IMR-90 (cell line): ENCODE results near the gene UPF1. TPM values are rescaled to one million over a fixed set of nuclear protein-coding genes. Genes with fewer than 3 reads are reported as not detected.

Source experiments
- ATAC-seq: fragments of 200-7000 bp; cut with Tn5 transposase; 2 replicates; pipeline ENCODE4 v1.9.1; 2020; ENCODE audit warnings: low read depth, mild to moderate bottlenecking, moderate library complexity
- BruUV-seq: library from RNA; stranded (reverse); fragments of 400-500 nt; replicated peaks from 2 replicates; lab custom pipeline; 2021; lab: Mats Ljungman, UMichigan
- CTCF ChIA-PET: fragments of 300-600 bp; formaldehyde crosslinking; extraction: SDS; loops from one replicate; lab custom pipeline; 2021; ENCODE audit warnings: antibody characterized with exemption; lab: Yijun Ruan, JAX
- POLR2A ChIA-PET: fragments of 300-600 bp; sonication (Branson Sonifier 250); formaldehyde crosslinking; loops from one replicate; lab custom pipeline; 2022; ENCODE audit warnings: antibody characterized with exemption; ENCODE audit not compliant: unreplicated experiment; lab: Charles Lee
- DNase-seq: peaks from one replicate; pipeline ENCODE4 v3.0.0; 2013
- H2AFZ ChIP-seq: replicated peaks from 2 replicates; pipeline ENCODE3; 2013; ENCODE audit warnings: low read length, mild to moderate bottlenecking; ENCODE audit not compliant: poor library complexity
- H2AK5ac ChIP-seq: 2 replicates; pipeline ENCODE4 v1.6.1; 2013; ENCODE audit warnings: low read depth, low read length, inconsistent platforms
- H2AK9ac ChIP-seq: replicated peaks from 2 replicates; pipeline ENCODE3; 2013; ENCODE audit warnings: mild to moderate bottlenecking, low read depth, low read length, moderate library complexity; ENCODE audit not compliant: poor library complexity
- H2BK120ac ChIP-seq: 2 replicates; pipeline ENCODE4 v1.6.1; 2013; ENCODE audit warnings: low read depth, low read length, inconsistent platforms
- H2BK15ac ChIP-seq: 3 replicates; pipeline ENCODE4 v1.6.1; 2013; ENCODE audit warnings: low read depth, low read length, inconsistent platforms
- H2BK20ac ChIP-seq: 2 replicates; pipeline ENCODE4 v1.6.1; 2013; ENCODE audit warnings: low read depth, mild to moderate bottlenecking, inconsistent platforms, low read length, moderate library complexity
- H2BK5ac ChIP-seq: 2 replicates; pipeline ENCODE4 v1.6.1; 2013; ENCODE audit warnings: mild to moderate bottlenecking, low read depth, low read length, inconsistent platforms; ENCODE audit not compliant: poor library complexity, severe bottlenecking
- H3K14ac ChIP-seq: replicated peaks from 2 replicates; pipeline ENCODE4 v1.6.1; 2013; ENCODE audit warnings: low read depth, low read length, inconsistent platforms
- H3K18ac ChIP-seq: 2 replicates; pipeline ENCODE4 v1.6.1; 2013; ENCODE audit warnings: low read depth, low read length, control low read depth
- H3K23ac ChIP-seq: 2 replicates; pipeline ENCODE4 v1.6.1; 2013; ENCODE audit warnings: low read depth, low read length, inconsistent platforms
- H3K27ac ChIP-seq: 2 replicates; pipeline ENCODE4 v1.5.1; 2013; ENCODE audit warnings: mild to moderate bottlenecking, control low read depth, low read length; ENCODE audit not compliant: insufficient read depth
- H3K27me3 ChIP-seq: 2 replicates; pipeline ENCODE4 v1.6.1; 2013; ENCODE audit warnings: low read length; ENCODE audit not compliant: control insufficient read depth, insufficient read depth
- H3K36me3 ChIP-seq: 2 replicates; pipeline ENCODE4 v1.6.1; 2013; ENCODE audit warnings: low read length, mixed read lengths; ENCODE audit not compliant: control insufficient read depth, insufficient read depth
- H3K4ac ChIP-seq: 2 replicates; pipeline ENCODE4 v1.6.1; 2013; ENCODE audit warnings: low read depth, low read length, inconsistent platforms
- H3K4me1 ChIP-seq: 2 replicates; pipeline ENCODE4 v1.6.1; 2013; ENCODE audit warnings: low read length, mixed read lengths; ENCODE audit not compliant: control insufficient read depth, insufficient read depth
- H3K4me2 ChIP-seq: 2 replicates; pipeline ENCODE4 v1.6.1; 2013; ENCODE audit warnings: low read depth, mild to moderate bottlenecking, control low read depth, low read length, moderate library complexity
- H3K4me3 ChIP-seq: 2 replicates; pipeline ENCODE4 v1.5.1; 2013; ENCODE audit warnings: low read depth, mild to moderate bottlenecking, control low read depth, low read length, moderate library complexity; ENCODE audit not compliant: insufficient read depth
- H3K56ac ChIP-seq: 2 replicates; pipeline ENCODE4 v1.6.1; 2013; ENCODE audit warnings: low read length, inconsistent platforms; ENCODE audit not compliant: insufficient read depth; ENCODE audit errors: extremely low read depth
- H3K79me1 ChIP-seq, 2 experiments: 2 replicates each; pipeline ENCODE4 v1.6.1; 2013; ENCODE audit warnings: low read length in 2 of 2, inconsistent platforms in 1 of 2, low read depth in 1 of 2
- H3K9ac ChIP-seq: 2 replicates; pipeline ENCODE4 v1.6.1; 2013; ENCODE audit warnings: low read depth, low read length, control low read depth
- H3K9me1 ChIP-seq: 2 replicates; pipeline ENCODE4 v1.6.1; 2013; ENCODE audit warnings: low read length, inconsistent platforms; ENCODE audit not compliant: insufficient read depth
- H3K9me3 ChIP-seq: 2 replicates; pipeline ENCODE4 v1.6.1; 2013; ENCODE audit warnings: low read length; ENCODE audit not compliant: control insufficient read depth, insufficient read depth
- H4K20me1 ChIP-seq: 2 replicates; pipeline ENCODE4 v1.6.1; 2013; ENCODE audit warnings: low read length, inconsistent platforms; ENCODE audit not compliant: insufficient read depth
- H4K5ac ChIP-seq: 2 replicates; pipeline ENCODE4 v1.6.1; 2013; ENCODE audit warnings: mild to moderate bottlenecking, low read depth, low read length, control low read depth
- H4K8ac ChIP-seq, 2 experiments: 2 replicates each; pipeline ENCODE4 v1.6.1; 2013; ENCODE audit warnings: low read depth in 2 of 2, low read length in 2 of 2, control low read depth in 1 of 2, inconsistent platforms in 1 of 2
- H4K91ac ChIP-seq: 2 replicates; pipeline ENCODE4 v1.6.1; 2013; ENCODE audit warnings: low read depth, low read length, inconsistent platforms; ENCODE audit not compliant: insufficient read depth
- BHLHE40 ChIP-seq: fragments of 150-350 bp; IDR thresholded peaks from 2 replicates; pipeline ENCODE4 v1.6.1; 2016; ENCODE audit warnings: mild to moderate bottlenecking, low read depth, low read length
- CEBPB ChIP-seq: IDR thresholded peaks from 2 replicates; pipeline ENCODE4 v1.6.1; 2012; ENCODE audit warnings: low read depth, low read length, improper control_type of control experiment
- CHD1 ChIP-seq: IDR thresholded peaks from 2 replicates; pipeline ENCODE4 v1.6.1; 2012; ENCODE audit warnings: low read depth, low read length, improper control_type of control experiment
- FOS ChIP-seq: fragments of 150-350 bp; IDR thresholded peaks from 2 replicates; pipeline ENCODE4 v1.6.1; 2016; ENCODE audit warnings: low read depth, low read length
- MAFK ChIP-seq: IDR thresholded peaks from 2 replicates; pipeline ENCODE4 v1.6.1; 2012; ENCODE audit warnings: low read depth, low read length, improper control_type of control experiment
- MAZ ChIP-seq: IDR thresholded peaks from 2 replicates; pipeline ENCODE4 v1.6.1; 2012; ENCODE audit warnings: low read depth, mild to moderate bottlenecking, low read length, improper control_type of control experiment, moderate library complexity, borderline replicate concordance
- MXI1 ChIP-seq: IDR thresholded peaks from 2 replicates; pipeline ENCODE4 v1.6.1; 2012; ENCODE audit warnings: low read depth, mild to moderate bottlenecking, low read length, moderate library complexity, borderline replicate concordance
- NFE2L2 ChIP-seq: fragments of 150-350 bp; IDR thresholded peaks from 2 replicates; pipeline ENCODE4 v1.6.1; 2016; ENCODE audit warnings: low read depth, mild to moderate bottlenecking, low read length
- POLR2A ChIP-seq: IDR thresholded peaks from 2 replicates; pipeline ENCODE4 v1.6.1; 2012; ENCODE audit warnings: mild to moderate bottlenecking, low read depth, low read length
- RAD21 ChIP-seq: IDR thresholded peaks from 2 replicates; pipeline ENCODE4 v1.6.1; 2012; ENCODE audit warnings: low read length, improper control_type of control experiment
- RCOR1 ChIP-seq: IDR thresholded peaks from 2 replicates; pipeline ENCODE4 v1.6.1; 2012; ENCODE audit warnings: mild to moderate bottlenecking, low read length, improper control_type of control experiment; ENCODE audit not compliant: insufficient replicate concordance
- RFX5 ChIP-seq: IDR thresholded peaks from 2 replicates; pipeline ENCODE4 v1.8.0; 2012; ENCODE audit warnings: low read depth, mild to moderate bottlenecking, low read length, moderate library complexity
- SMC3 ChIP-seq: fragments of 150-350 bp; IDR thresholded peaks from 2 replicates; pipeline ENCODE4 v1.6.1; 2016; ENCODE audit warnings: low read depth, mild to moderate bottlenecking, antibody characterized with exemption, low read length, moderate library complexity
- WGBS, 2 experiments: methylation state at CpG; one replicate each; pipeline versions ENCODE4 v1.1.5 to v1.1.7; 2013; ENCODE audit warnings: missing lambda C conversion rate in 2 of 2; ENCODE audit not compliant: insufficient read length in 1 of 2; ENCODE audit errors: extremely low coverage in 2 of 2; 5-methylcytosine and 5-hydroxymethylcytosine counted together
- dilution Hi-C: fragments of 300-500 bp; cut with HindIII; formaldehyde crosslinking; loops from one replicate; pipeline ENCODE4 v1.14.3; 2018; ENCODE audit warnings: low sequenced_read_pairs; ENCODE audit not compliant: unreplicated experiment
- in situ Hi-C: fragments of 300-500 bp; cut with MboI; formaldehyde crosslinking; loops from 3 replicates; pipeline ENCODE4 v1.14.3; 2019; ENCODE audit warnings: low sequenced_read_pairs, inconsistent platforms, mixed read lengths
- intact Hi-C: fragments of 100-400 bp; cut with micrococcal nuclease; formaldehyde crosslinking; loops from 2 replicates; pipeline ENCODE4 v1.10.0; 2022
- polyA plus RNA-seq, 3 experiments: library from polyadenylated mRNA; depleted of rRNA; stranded (reverse); fragments of >200 nt; gene quantifications; 2 replicates each; pipeline ENCODE4 v1.2.3, GENCODE V29; 2012; ENCODE audit warnings: low replicate concordance in 1 of 3
- total RNA-seq: library from RNA; depleted of rRNA; stranded (reverse); fragments of >200 nt; gene quantifications from 2 replicates; pipeline ENCODE4 v1.2.3, GENCODE V29; 2012
- TF ChIP-seq, protein P1 (sequence below): conservative IDR thresholded peaks from 2 replicates; pipeline ENCODE4 v1.5.1; 2012; ENCODE audit warnings: mild to moderate bottlenecking, low read depth, low read length, improper control_type of control experiment
- TF ChIP-seq, protein P2 (sequence below): fragments of 150-350 bp; IDR thresholded peaks from 2 replicates; pipeline ENCODE4 v1.6.1; 2017; ENCODE audit warnings: mild to moderate bottlenecking, antibody characterized with exemption, low read length, low read depth

The UPF1 gene
- total and polyA plus RNA-seq, 2 of the 4 experiments (the other 2 are of a cell fraction): 31.2 to 50.3 TPM

DNA sequence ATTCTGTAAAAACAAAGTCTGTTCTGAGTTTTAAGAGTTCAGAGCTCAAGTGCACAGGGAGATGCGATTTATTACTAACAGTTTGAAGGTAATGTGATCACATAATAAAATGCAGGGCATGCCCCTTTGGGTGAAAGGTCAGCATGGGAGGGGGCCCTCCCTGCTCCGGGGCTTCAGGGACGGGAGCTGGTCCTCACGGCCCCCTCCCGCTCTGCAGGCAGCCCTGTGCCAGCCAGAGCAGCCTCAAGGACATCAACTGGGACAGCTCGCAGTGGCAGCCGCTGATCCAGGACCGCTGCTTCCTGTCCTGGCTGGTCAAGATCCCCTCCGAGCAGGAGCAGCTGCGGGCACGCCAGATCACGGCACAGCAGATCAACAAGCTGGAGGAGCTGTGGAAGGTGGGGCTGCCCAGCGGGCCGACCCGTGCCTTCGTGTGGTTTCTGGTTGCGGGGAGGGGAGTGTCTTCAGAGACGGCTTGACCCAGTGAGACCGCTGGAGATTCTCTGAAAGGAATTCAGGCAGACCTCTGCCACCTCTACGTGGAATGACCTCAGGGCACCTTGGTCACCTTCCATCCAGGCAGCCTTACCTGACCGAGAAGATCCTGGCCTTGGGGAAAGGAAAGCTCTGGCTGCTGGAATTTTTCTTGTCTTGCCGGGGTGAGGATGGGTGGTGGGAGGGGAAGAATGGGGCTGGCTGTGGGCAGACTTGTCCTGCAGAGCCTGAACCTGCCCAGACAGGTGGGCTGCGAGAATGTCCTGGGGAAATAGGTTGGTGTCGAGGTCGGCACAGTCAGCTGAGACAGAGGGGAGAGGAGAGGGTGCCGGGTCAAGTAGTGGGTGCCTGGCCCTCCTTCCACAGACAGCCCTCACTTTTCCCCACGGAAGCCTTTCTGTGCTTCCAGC, 19.0 kb downstream of the UPF1 start:
- Histone ChIP-seq H3K9ac (no peak overlapping the region), H3K79me1 (peaks cover 34 to 84% of the 10 kb centered on the region in 2 experiments), H3K9me1 (no peaks in the 10 kb centered on the region), H3K56ac (no peak overlapping the region), H3K23ac (no peak overlapping the region), H3K27me3 (no peaks in the 10 kb centered on the region), H4K5ac (no peak overlapping the region), H2BK5ac (no peak overlapping the region), H3K9me3 (no peaks in the 10 kb centered on the region), H4K8ac (no peak overlapping the region), H4K20me1 (peaks cover 63% of the 10 kb centered on the region), H3K4me2 (no peak overlapping the region), H3K36me3 (peaks cover 62% of the 10 kb centered on the region), H3K4me1 (peaks cover 11% of the 10 kb centered on the region), H3K14ac (no peak overlapping the region), H2BK20ac (no peak overlapping the region), H2BK15ac (no peak overlapping the region), H3K27ac (no peak overlapping the region), H3K4me3 (no peak overlapping the region), H2AFZ (no peak overlapping the region), H2BK120ac (no peak overlapping the region), H3K18ac (no peak overlapping the region), H2AK9ac (no peak overlapping the region), H3K4ac (no peak overlapping the region), H2AK5ac (no peak overlapping the region), H4K91ac (no peak overlapping the region)
- TF ChIP-seq, protein P1, sequence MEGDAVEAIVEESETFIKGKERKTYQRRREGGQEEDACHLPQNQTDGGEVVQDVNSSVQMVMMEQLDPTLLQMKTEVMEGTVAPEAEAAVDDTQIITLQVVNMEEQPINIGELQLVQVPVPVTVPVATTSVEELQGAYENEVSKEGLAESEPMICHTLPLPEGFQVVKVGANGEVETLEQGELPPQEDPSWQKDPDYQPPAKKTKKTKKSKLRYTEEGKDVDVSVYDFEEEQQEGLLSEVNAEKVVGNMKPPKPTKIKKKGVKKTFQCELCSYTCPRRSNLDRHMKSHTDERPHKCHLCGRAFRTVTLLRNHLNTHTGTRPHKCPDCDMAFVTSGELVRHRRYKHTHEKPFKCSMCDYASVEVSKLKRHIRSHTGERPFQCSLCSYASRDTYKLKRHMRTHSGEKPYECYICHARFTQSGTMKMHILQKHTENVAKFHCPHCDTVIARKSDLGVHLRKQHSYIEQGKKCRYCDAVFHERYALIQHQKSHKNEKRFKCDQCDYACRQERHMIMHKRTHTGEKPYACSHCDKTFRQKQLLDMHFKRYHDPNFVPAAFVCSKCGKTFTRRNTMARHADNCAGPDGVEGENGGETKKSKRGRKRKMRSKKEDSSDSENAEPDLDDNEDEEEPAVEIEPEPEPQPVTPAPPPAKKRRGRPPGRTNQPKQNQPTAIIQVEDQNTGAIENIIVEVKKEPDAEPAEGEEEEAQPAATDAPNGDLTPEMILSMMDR: no peak
- TF ChIP-seq RFX5 (no peak), MAZ (no peak), MAFK (no peak), BHLHE40 (no peak), SMC3 (no peak), POLR2A (no peak), CEBPB (no peak), CHD1 (no peak), FOS (no peak), NFE2L2 (no peak), RCOR1 (no peak), MXI1 (no peak), RAD21 (no peak)
- TF ChIP-seq, protein P2, sequence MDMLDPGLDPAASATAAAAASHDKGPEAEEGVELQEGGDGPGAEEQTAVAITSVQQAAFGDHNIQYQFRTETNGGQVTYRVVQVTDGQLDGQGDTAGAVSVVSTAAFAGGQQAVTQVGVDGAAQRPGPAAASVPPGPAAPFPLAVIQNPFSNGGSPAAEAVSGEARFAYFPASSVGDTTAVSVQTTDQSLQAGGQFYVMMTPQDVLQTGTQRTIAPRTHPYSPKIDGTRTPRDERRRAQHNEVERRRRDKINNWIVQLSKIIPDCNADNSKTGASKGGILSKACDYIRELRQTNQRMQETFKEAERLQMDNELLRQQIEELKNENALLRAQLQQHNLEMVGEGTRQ: no peak
- 94% methylated on average over 11 of the region's 27 CpGs; no CpG with 5 or more reads in 1 of the 2 experiments for WGBS, 2 experiments
- in situ Hi-C loops: loop anchor here (5.0 kb wide), 1 partner anchor 398 kb away; no protein-coding TSS in a partner anchor
- intact Hi-C loops: no loop called here
- CTCF ChIA-PET: no interaction called here
- ATAC-seq (no peak), DNase-seq (no peak)
- POLR2A ChIA-PET: no interaction called here
- BruUV-seq: no TSS peak
- dilution Hi-C loops: no loop called here
